CD14-positive monocyte (primary cell): ENCODE results near the gene FOXJ1. TPM values are rescaled to one million over a fixed set of nuclear protein-coding genes. Genes with fewer than 3 reads are reported as not detected.

Source experiments
- DNase-seq, 3 donors: peaks; one replicate each; pipeline ENCODE4 v3.0.0-alpha.2; 2011 to 2022
- H2AFZ ChIP-seq: 2 replicates; pipeline ENCODE4 v1.6.0; 2012; ENCODE audit warnings: mild to moderate bottlenecking, low read depth, low read length, inconsistent platforms; ENCODE audit not compliant: insufficient read depth, poor library complexity, severe bottlenecking
- H3K27ac ChIP-seq, 2 donors: 1 replicate in 1 of 2; 2 replicates in 1 of 2; pipeline ENCODE4 v1.5.1; 2012 to 2013; ENCODE audit warnings: low read length in 2 of 2, control low read depth in 1 of 2, inconsistent platforms in 1 of 2, low read depth in 1 of 2, mild to moderate bottlenecking in 1 of 2
- H3K27me3 ChIP-seq, 2 donors: one replicate each; pipeline versions ENCODE4 v1.6.0 to v1.6.1; 2011 to 2013; ENCODE audit warnings: low read length in 2 of 2; ENCODE audit not compliant: control insufficient read depth in 2 of 2, insufficient read depth in 2 of 2
- H3K36me3 ChIP-seq, 2 donors: replicated peaks in 1 of 2; 1 replicate in 1 of 2; 2 replicates in 1 of 2; pipeline versions ENCODE4 v1.5.1 to v1.6.1; 2012 to 2013; ENCODE audit warnings: low read length in 2 of 2, control low read depth in 1 of 2, inconsistent platforms in 1 of 2, mild to moderate bottlenecking in 1 of 2; ENCODE audit not compliant: insufficient read depth in 2 of 2, control insufficient read depth in 1 of 2
- H3K4me1 ChIP-seq, 2 donors: 1 replicate in 1 of 2; 2 replicates in 1 of 2; pipeline versions ENCODE4 v1.5.1 to v1.6.1; 2012 to 2013; ENCODE audit warnings: low read length in 2 of 2, control low read depth in 1 of 2, inconsistent platforms in 1 of 2, mild to moderate bottlenecking in 1 of 2, moderate library complexity in 1 of 2; ENCODE audit not compliant: insufficient read depth in 2 of 2, control insufficient read depth in 1 of 2
- H3K4me2 ChIP-seq: replicated peaks from 2 replicates; pipeline ENCODE3; 2012; ENCODE audit warnings: low read length, moderate library complexity, mild to moderate bottlenecking; ENCODE audit not compliant: poor library complexity, severe bottlenecking; ENCODE audit errors: extremely low read depth
- H3K4me3 ChIP-seq, 3 experiments: fragments of 200-600 bp in 1 of 3; sonication (generic) in 1 of 3; replicated peaks in 1 of 3; 1 replicate in 2 of 3; 2 replicates in 1 of 3; pipeline ENCODE4 v1.5.1; 2011 to 2013; ENCODE audit warnings: low read length in 3 of 3, mild to moderate bottlenecking in 3 of 3, control low read depth in 2 of 3, low read depth in 2 of 3, inconsistent platforms in 1 of 3, moderate library complexity in 1 of 3
- H3K79me2 ChIP-seq: 2 replicates; pipeline ENCODE4 v1.6.0; 2012; ENCODE audit warnings: mild to moderate bottlenecking, control low read depth, inconsistent platforms, low read length, moderate library complexity; ENCODE audit not compliant: insufficient read depth
- H3K9ac ChIP-seq: 2 replicates; pipeline ENCODE4 v1.6.0; 2017; ENCODE audit warnings: low read length, mild to moderate bottlenecking; ENCODE audit not compliant: insufficient read depth, poor library complexity, severe bottlenecking
- H3K9me3 ChIP-seq, 2 donors: replicated peaks in 1 of 2; 1 replicate in 1 of 2; 2 replicates in 1 of 2; pipeline versions ENCODE4 v1.5.1 to v1.6.1; 2012 to 2013; ENCODE audit warnings: low read length in 2 of 2, control low read depth in 1 of 2; ENCODE audit not compliant: control insufficient read depth in 1 of 2, insufficient read depth in 1 of 2
- H4K20me1 ChIP-seq: 2 replicates; pipeline ENCODE4 v1.6.0; 2012; ENCODE audit warnings: mild to moderate bottlenecking, low read length, control low read depth, moderate library complexity; ENCODE audit not compliant: insufficient read depth
- H3K27ac Mint-ChIP-seq, 7 donors: one replicate each; pipeline ENCODE4 v1.8.0; 2020; ENCODE audit warnings: mild to moderate bottlenecking in 7 of 7, mixed read lengths in 7 of 7, moderate library complexity in 6 of 7, inconsistent platforms in 2 of 7
- H3K27me3 Mint-ChIP-seq, 3 donors: one replicate each; pipeline ENCODE4 v1.8.0; 2021 to 2022; ENCODE audit warnings: low read depth in 3 of 3, mild to moderate bottlenecking in 3 of 3, mixed read lengths in 3 of 3, moderate library complexity in 3 of 3, inconsistent platforms in 1 of 3
- H3K36me3 Mint-ChIP-seq, 2 donors: one replicate each; pipeline ENCODE4 v1.8.0; 2020; ENCODE audit warnings: mixed read lengths in 2 of 2, inconsistent platforms in 1 of 2, mild to moderate bottlenecking in 1 of 2
- H3K4me1 Mint-ChIP-seq: one replicate; pipeline ENCODE4 v1.8.0; 2020; ENCODE audit warnings: mild to moderate bottlenecking, mixed read lengths
- H3K4me3 Mint-ChIP-seq, 2 donors: one replicate each; pipeline ENCODE4 v1.8.0; 2020; ENCODE audit warnings: mild to moderate bottlenecking in 2 of 2, mixed read lengths in 2 of 2, moderate library complexity in 1 of 2
- H3K9me3 Mint-ChIP-seq, 7 donors: one replicate each; pipeline ENCODE4 v1.8.0; 2020 to 2022; ENCODE audit warnings: mixed read lengths in 7 of 7, mild to moderate bottlenecking in 6 of 7, moderate library complexity in 6 of 7, inconsistent platforms in 2 of 7
- WGBS: methylation state at CpG from one replicate; pipeline ENCODE4 v1.1.5; 2013; ENCODE audit warnings: missing lambda C conversion rate; ENCODE audit not compliant: insufficient coverage; 5-methylcytosine and 5-hydroxymethylcytosine counted together
- intact Hi-C, 2 donors: fragments of 100-400 bp; cut with micrococcal nuclease; formaldehyde crosslinking; loops; one replicate each; pipeline versions ENCODE4 v1.15.0 to v1.15.1; 2023
- polyA plus RNA-seq, 3 donors: library from polyadenylated mRNA; depleted of rRNA in 1 of 3; unstranded in 2 of 3; stranded (reverse) in 1 of 3; fragments of 300-500 nt in 2 of 3; fragments of >200 nt in 1 of 3; fragmentation: Illumina TruSeq in 2 of 3; gene quantifications; 1 replicate in 2 of 3; 2 replicates in 1 of 3; pipeline ENCODE4 v1.2.3, GENCODE V29; 2012 to 2021
- small RNA-seq: library from RNA; depleted of rRNA; stranded (forward); fragments of <200 nt; gene quantifications from one replicate; pipeline ENCODE3, GENCODE V24; 2012; ENCODE audit warnings: low read depth; ENCODE audit not compliant: insufficient read length
- TF ChIP-seq, protein P1 (sequence below): fragments of 200-600 bp; IDR thresholded peaks from one replicate; pipeline ENCODE4 v1.8.0; 2022; ENCODE audit warnings: antibody characterized with exemption, mild to moderate bottlenecking

The FOXJ1 gene
- polyA plus RNA-seq, 3 donors: not detected

DNA sequence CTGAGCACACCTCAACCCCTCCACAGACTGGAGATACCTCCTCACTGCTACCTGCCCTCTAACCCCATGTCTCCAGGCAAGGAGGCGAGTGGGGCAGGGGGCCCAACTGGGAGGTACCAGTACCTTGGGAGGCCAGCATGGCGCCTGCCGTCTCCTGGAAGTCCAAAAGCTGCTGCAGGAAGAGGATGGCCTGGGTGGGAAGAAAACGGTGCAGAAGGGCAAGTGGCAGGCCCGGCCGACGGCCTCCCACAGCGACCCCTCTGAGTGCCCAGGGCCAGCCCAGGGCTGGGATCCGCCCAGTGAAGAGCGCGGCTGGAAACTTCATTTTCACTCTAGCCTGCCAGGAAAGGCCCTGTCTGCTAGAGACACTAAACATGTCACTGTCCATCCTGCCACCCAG is 53.5 kb downstream of the FOXJ1 start:
- no peak overlapping the region for H3K4me2 ChIP-seq
- Mint-ChIP-seq H3K36me3 (peaks cover 88 to 99% of the 10 kb centered on the region in 2 donors), H3K27ac (no peak overlapping the region), H3K4me1 (peaks cover 2% of the 10 kb centered on the region), H3K9me3 (no peaks in the 10 kb centered on the region), H3K4me3 (no peak overlapping the region), H3K27me3 (peaks cover 0 to 3% (median 2%) of the 10 kb centered on the region in 3 donors)
- intact Hi-C loops: no loop called here
- no peaks in the 10 kb centered on the region for H3K27me3 ChIP-seq
- no peak overlapping the region for H2AFZ ChIP-seq
- no peaks in the 10 kb centered on the region for H3K9me3 ChIP-seq
- no peaks in the 10 kb centered on the region for H3K79me2 ChIP-seq
- H3K4me3 ChIP-seq: no peak overlapping the region
- no peak overlapping the region for H3K27ac ChIP-seq
- H4K20me1 ChIP-seq: no peaks in the 10 kb centered on the region
- TF ChIP-seq, protein P1, sequence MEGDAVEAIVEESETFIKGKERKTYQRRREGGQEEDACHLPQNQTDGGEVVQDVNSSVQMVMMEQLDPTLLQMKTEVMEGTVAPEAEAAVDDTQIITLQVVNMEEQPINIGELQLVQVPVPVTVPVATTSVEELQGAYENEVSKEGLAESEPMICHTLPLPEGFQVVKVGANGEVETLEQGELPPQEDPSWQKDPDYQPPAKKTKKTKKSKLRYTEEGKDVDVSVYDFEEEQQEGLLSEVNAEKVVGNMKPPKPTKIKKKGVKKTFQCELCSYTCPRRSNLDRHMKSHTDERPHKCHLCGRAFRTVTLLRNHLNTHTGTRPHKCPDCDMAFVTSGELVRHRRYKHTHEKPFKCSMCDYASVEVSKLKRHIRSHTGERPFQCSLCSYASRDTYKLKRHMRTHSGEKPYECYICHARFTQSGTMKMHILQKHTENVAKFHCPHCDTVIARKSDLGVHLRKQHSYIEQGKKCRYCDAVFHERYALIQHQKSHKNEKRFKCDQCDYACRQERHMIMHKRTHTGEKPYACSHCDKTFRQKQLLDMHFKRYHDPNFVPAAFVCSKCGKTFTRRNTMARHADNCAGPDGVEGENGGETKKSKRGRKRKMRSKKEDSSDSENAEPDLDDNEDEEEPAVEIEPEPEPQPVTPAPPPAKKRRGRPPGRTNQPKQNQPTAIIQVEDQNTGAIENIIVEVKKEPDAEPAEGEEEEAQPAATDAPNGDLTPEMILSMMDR: no peak
- no peaks in the 10 kb centered on the region for H3K4me1 ChIP-seq
- no peak overlapping the region for H3K9ac ChIP-seq
- 97% methylated on average over 5 of the region's 11 CpGs for WGBS
- H3K36me3 ChIP-seq: peaks cover 97 to 100% of the 10 kb centered on the region in 2 donors
- no peak for DNase-seq

DNA sequence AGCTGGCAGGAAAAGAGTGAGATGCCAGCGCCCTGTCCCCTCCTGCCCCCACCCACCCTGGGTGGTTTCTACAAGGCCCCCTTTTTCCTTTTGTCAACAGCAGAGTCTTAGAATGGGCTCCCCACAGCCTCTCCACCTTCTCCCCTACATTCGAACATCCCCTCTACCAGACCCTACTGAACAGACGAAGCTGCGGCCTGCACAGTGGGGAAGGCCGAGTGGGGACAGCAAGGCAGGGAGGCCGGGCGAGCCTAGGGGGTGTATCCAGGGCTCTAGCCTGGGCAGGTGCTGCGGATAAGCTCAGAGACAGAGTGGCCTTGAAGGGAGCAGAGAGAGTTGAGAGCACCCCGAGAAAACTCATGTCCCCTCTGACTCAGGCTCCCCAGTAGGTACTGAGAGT is 54.7 kb downstream of the FOXJ1 start:
- Histone ChIP-seq H3K27me3 (no peaks in the 10 kb centered on the region), H3K4me2 (no peak overlapping the region), H3K4me3 (no peak overlapping the region), H3K36me3 (peaks cover 89 to 96% of the 10 kb centered on the region in 2 donors), H3K4me1 (no peaks in the 10 kb centered on the region), H3K79me2 (no peaks in the 10 kb centered on the region), H3K9ac (no peak overlapping the region), H4K20me1 (no peaks in the 10 kb centered on the region), H2AFZ (no peak overlapping the region), H3K27ac (no peak overlapping the region), H3K9me3 (no peaks in the 10 kb centered on the region)
- TF ChIP-seq, protein P1: no peak
- DNase-seq: no peak
- Mint-ChIP-seq H3K9me3 (no peaks in the 10 kb centered on the region), H3K36me3 (peaks cover 83 to 93% of the 10 kb centered on the region in 2 donors), H3K27me3 (peaks cover 0 to 3% (median 2%) of the 10 kb centered on the region in 3 donors), H3K4me1 (no peaks in the 10 kb centered on the region), H3K27ac (no peak overlapping the region), H3K4me3 (no peak overlapping the region)
- intact Hi-C loops: no loop called here
- 98% methylated on average over 9 of the region's 9 CpGs for WGBS

Small RNA genes within 50 kb of the gene (small RNA-seq; reads per million reads assigned to genes)
- gene MIR6868: not detected

Other genes with a start within 250 kb of the FOXJ1 start
- gene TRIM65, start 244.3 kb downstream of the FOXJ1 start, polyA plus RNA-seq: 10 to 100 TPM in 1 of 3 donors, 1 to 10 TPM in 2; 5.6 to 10.4 (median 5.9) TPM
- gene MRPL38, start 236.4 kb downstream of the FOXJ1 start, polyA plus RNA-seq: 10 to 100 TPM; 27.8 to 44.1 (median 36.0) TPM
- gene FBF1, start 200.2 kb downstream of the FOXJ1 start, polyA plus RNA-seq: 1 to 10 TPM in 1 of 3 donors, under 1 TPM in 2; 0.32 to 4.4 (median 0.62) TPM
- 10 to 100 TPM; 21.6 to 49.7 (median 49.2) TPM for gene ACOX1, start 162.1 kb downstream of the FOXJ1 start, polyA plus RNA-seq
- gene TEN1, start 162.0 kb downstream of the FOXJ1 start, polyA plus RNA-seq: 10 to 100 TPM; 22.4 to 37.2 (median 31.3) TPM
- gene CDK3, start 140.4 kb downstream of the FOXJ1 start, polyA plus RNA-seq: 10 to 100 TPM in 1 of 3 donors, not detected in 2; 25.5 TPM
- gene EVPL, start 113.9 kb downstream of the FOXJ1 start, polyA plus RNA-seq: not detected
- gene SRP68, start 68.7 kb downstream of the FOXJ1 start, polyA plus RNA-seq: 10 to 100 TPM; 27.4 to 47.1 (median 42.1) TPM
- gene GALR2, start 66.5 kb downstream of the FOXJ1 start, polyA plus RNA-seq: 1 to 10 TPM in 2 of 3 donors, under 1 TPM in 1; 0.22 to 4.8 (median 1.1) TPM
- gene ZACN, start 62.1 kb downstream of the FOXJ1 start, polyA plus RNA-seq: under 1 TPM in 1 of 3 donors, not detected in 2; 0.09 TPM
- 10 to 100 TPM; 30.7 to 86.5 (median 42.4) TPM for gene EXOC7, start 37.5 kb downstream of the FOXJ1 start, polyA plus RNA-seq
- under 1 TPM in 1 of 3 donors, not detected in 2; 0.03 TPM for gene RNF157, start 99.2 kb upstream of the FOXJ1 start, polyA plus RNA-seq
- gene UBALD2, start 124.1 kb upstream of the FOXJ1 start, polyA plus RNA-seq: 10 to 100 TPM in 1 of 3 donors, 1 to 10 TPM in 2; 1.4 to 88.6 (median 2.2) TPM
- 1 to 10 TPM in 1 of 3 donors, under 1 TPM in 1, not detected in 1; 0.04 to 1.9 TPM for gene QRICH2, start 167.0 kb upstream of the FOXJ1 start, polyA plus RNA-seq
- gene PRPSAP1, start 212.7 kb upstream of the FOXJ1 start, polyA plus RNA-seq: 10 to 100 TPM; 45.8 to 58.2 (median 51.2) TPM
- 10 to 100 TPM; 12.9 to 33.9 (median 19.1) TPM for gene SPHK1, start 243.4 kb upstream of the FOXJ1 start, polyA plus RNA-seq